Stimulated activated CD8-positive, alpha-beta memory T cell treated with anti-CD3 and anti-CD28 coated beads, Interleukin-15, amount 100 ng/mL, for 4 hours (primary cell): ENCODE data around the gene CREB5.

Experiments used
- DNase-seq, 2 donors: peaks; one replicate each; pipeline ENCODE4 v3.0.0-alpha.2; 2020; ENCODE audit warnings: low read depth in 2 of 2

CREB5 gene

DNA sequence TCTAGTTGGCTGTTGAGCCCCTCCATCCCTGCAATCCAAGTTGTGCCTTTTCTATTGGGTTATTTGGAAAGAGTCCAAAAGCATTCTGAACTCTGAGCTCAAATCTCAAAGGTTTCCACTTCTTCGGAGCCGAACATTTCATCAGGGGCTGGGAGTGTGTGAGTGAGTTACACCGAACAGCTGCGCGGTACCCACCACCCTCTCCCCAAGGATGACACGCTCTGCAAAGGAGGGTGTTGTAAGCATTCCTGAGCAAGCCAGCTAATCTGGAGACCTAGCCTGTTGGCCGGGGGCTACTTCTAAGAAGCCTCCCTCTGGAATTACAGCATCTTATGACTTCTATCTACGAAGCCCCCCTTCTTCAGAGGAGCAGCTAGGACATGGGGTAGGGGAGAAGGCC is 270.5 kb downstream of the CREB5 start:
- DNase-seq: no peak

DNA sequence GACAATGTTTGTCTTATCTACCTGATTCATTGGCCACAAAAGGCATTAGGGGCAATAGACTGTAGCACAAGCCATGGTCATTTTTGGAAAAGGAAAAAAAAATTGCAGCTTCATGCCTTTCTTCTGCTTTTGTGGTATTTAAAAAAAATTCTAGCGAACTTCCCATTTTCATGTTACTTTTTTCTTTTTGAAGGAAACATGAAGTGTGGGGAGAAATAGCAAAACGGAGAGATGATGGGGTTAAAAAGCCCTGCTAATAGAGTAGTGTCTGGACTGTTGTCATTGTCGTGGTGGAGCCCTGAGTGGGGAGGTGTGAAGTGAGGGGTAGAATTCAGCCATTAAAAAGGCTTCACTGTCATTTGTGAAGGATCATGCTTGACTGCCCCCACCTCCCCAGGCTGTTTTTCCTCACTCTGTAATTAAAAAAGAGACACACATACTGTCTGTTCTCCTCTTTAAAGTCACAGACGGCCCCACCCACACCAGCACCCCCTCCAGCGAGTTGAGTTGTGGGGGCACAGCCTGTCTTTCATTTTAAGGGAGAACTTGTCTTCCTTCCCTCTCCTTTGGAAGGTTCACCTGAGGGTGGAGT is 272.4 kb downstream of the CREB5 start:
- DNase-seq: no peak

DNA sequence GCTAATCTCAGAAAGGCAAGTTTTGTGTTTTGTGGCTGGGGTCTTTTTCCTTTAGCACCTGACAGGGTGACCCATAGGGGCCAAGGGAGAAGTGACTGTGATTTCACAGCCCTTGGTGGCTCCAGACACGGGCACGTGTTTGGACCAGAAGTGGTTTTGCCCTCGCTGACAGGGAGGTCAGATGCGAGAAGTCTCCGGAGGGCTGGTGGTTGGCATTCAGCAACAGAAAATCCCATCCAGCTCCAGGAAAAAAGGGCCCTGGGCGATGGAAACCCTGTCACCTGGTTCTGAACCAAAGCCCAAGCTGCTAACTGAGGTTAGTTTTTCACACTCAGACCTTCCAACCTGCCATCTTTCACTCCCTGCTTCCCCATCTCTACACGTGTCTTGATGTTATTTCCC is 272.9 kb downstream of the CREB5 start:
- DNase-seq: no peak

GRCh38 chr7:28685644-28686417 is 273.5 kb downstream of the CREB5 start:
- DNase-seq: no peak

DNA sequence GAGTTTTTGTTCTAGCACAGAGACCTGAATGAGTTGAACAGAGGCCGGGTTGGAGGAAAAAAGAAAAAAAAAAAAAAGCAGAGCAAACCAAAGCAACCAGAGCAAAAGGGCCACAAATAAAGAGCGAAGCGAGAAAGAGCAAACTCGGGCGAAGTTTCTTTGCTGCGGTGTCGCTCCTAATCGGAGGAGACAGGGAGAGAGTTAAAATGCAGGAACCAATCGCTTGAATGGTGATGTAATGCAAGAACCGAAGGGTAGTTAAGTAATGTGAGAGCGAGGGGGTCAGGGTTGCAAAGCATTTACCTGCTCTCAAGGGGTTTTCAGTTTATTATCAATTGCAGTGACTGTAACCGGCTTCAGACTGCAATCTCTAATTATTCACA is 274.1 kb downstream of the CREB5 start:
- DNase-seq: no peak

DNA sequence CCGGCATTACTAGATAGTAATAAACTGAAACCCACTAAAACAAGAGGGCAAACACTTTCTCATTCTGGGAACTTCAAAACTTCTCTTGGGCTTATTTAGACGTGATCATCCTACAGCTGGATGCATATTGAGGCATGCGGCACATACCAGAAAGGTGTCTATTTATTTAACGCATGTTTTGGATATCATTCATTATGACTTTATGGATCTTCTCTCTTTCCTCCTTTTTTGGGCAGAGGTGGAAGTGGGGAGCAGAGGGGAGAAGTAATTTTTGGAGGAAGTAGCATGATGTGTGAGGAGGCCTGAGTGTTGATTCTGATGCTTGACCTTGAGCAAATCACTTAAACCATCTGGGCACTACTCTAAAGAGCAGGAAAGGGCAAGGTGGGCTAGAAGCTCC is 275.2 kb downstream of the CREB5 start:
- DNase-seq: no peak

GRCh38 chr7:28688174-28688573 is 275.9 kb downstream of the CREB5 start:
- no peak for DNase-seq

- no peak for DNase-seq
Observed at GRCh38 chr7:28688651-28689050, 276.3 kb downstream of the CREB5 start.

- DNase-seq: no peak
Observed at GRCh38 chr7:28695300-28696295, 283.3 kb downstream of the CREB5 start.

DNA sequence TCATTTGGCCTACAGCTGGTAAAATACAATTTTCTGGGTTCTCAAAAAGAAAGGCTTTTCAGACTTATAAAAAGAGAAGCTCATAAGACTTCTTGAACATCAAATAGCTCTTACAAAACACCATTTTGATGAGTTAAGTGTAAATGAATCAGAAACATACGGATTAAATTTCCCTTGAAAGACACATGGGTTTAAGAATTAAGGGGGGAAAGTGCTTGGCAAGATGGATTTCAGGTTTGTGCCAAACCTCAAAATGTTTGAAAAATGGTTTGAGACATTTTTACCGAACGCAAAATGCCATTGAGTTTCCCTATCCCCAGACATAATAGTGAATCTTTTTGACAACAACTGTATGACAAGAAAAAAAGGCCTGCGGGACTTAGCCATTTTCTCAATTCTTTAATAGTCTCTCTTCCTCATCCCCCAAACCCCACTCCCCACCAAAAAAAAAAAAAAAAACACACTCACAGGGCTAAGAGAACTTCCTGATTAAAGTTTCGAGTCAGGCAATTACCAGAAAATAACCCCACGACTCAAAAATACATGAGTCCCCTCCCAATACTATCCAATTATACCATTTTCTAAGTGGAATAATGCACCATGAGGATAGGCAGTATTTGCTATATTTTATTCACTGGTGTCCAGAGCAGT is 285.7 kb downstream of the CREB5 start:
- DNase-seq: no peak

- DNase-seq: no peak
Observed at GRCh38 chr7:28698840-28699239, 286.5 kb downstream of the CREB5 start.

DNA sequence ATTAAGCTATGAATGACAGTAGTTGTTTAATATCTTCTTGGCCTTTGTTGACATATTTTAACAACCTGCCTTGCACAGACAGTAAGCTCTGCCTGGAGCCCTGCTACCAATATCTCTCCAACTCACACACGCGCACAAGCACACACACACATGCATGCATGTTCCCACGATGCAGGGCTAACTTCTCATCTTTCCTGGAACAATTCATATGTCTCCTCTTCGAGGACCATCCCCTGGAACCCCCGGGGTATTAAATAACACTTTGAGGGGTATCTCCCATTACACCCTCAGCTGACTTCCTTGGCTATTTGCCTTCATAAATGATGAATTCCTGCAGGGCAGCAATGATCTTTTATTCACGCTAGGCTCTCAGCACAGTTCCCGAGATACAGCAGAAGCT is 287.8 kb downstream of the CREB5 start:
- no peak for DNase-seq

DNA sequence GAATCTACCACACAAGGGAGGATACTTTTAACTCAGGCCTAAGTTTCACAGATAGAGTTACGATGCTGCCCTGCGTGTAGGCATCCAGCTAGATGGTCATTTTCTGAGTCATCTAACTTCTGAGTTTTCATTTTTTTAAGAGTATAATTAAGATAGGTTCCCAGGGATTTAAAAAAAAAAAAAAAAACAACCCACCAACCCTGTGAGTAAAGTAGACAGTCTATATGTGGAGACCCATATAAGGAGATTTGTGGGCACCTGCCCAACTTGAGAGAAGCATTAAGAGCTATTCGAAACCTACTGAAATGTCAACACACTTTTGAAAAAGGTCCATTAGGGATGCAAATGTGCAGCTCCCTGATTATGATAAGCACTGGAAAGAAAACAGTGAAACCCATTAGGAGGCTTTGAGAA is 288.5 kb downstream of the CREB5 start:
- DNase-seq: no peak

GRCh38 chr7:28701731-28702130 is 289.4 kb downstream of the CREB5 start:
- DNase-seq: no peak

- DNase-seq: no peak
Observed at GRCh38 chr7:28702171-28702570, 289.9 kb downstream of the CREB5 start.

DNA sequence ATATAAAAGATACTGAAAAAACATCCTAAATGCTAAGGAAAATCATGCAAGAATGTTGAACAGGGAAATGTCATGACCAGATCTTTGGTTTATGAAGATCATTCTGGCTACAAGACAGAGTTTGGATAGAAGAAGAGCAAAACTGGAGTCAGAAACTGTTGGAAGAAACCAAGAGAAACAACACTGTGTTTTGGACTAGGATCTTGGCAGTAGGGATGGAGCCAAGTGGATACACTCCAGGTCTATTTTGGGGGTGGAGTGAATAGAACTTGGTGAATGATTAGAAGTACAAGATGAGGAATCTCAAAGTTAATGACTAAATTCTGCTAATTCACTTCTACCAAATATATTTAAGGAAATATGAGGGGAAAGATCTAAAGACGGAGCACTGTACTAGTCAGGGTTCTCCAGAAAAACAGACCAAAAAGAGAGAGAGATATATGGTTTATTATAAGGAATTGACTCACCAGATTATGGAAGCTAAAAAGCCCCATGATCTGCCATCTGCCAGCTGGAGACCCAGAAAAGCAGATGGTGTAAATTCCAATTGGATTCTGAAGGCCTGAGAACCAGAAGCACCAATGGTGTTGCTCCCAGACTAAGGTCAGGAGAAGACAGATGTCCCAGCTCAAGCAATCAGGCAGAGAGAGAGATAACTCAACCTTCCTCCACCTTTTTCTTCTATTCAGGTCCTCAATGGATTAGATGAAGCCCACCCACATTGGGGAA is 290.9 kb downstream of the CREB5 start:
- no peak for DNase-seq

GRCh38 chr7:28704706-28705105 is 292.4 kb downstream of the CREB5 start:
- no peak for DNase-seq

DNA sequence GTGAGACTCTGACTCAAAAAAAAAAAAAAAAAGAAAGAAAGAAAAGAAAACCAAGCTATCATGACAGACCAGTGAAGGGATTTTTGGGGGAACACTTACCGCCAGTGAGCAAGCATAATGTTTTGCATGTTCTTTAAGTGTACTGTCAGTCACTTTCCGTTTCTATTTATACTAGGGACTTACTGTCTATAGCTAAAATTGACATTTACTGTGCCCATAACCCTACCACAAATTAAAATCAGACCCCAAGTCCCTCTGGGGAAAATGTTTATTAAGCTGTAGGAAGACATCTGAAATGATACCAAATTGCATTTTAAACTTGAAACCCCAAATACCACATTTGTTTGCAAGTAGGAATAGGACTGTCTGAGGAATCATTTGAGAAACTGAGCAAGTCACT is 293.0 kb downstream of the CREB5 start:
- DNase-seq: no peak

- DNase-seq: no peak
Observed at GRCh38 chr7:28706584-28706983, 294.3 kb downstream of the CREB5 start.

DNA sequence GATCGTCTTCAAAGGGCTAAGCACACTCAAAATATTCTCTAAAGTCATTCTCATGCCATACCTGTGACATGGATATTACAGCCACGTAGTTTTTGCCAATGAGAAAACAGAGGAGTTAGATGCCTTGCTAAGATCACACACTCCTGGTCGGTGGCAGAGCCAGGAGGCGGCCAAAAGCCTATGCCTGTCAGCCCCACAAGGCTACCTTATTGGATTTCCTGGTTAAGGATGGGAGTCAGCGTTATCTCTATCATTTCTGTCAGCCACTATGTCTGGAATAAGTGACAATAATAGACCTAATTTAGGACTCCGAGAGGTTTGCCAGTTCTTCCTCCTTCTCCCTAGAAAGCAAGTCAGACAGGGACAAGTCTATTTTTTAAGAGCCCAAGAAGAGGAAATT is 295.0 kb downstream of the CREB5 start:
- DNase-seq: no peak
